VCaP (cell line): ENCODE data around the gene LSG1.
A peak's percentile ranks its signal among the peaks of the same experiment; 100 is the strongest.

ENCODE experiments used
- H3K27ac ChIP-seq: fragments of 450-650 bp; 2 replicates; pipeline ENCODE4 v1.5.1; 2017
- TF ChIP-seq, protein P1 (sequence below): fragments of 450-650 bp; conservative IDR thresholded peaks from 2 replicates; pipeline ENCODE4 v1.5.1; 2017; ENCODE audit warnings: mild to moderate bottlenecking, moderate library complexity

LSG1 gene

DNA sequence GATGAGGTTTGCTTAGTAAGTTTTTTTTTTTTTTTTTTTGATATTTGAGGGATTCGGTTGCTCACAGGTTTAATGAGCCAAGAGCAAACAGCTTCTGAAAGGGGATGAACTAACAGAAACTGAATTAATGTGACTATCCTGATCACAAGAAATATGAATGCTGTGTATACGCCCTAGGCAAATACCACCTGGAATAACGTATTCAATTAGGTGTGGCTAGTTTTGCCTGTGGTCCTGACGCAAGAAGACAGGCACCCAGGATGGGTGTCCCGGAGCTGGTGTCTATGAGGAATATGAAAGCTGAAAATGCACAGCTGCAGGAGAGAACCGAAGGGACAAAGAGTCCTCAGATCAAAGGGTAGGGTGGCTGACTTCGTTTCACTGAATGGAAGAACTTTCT lies 14.6 kb downstream of the LSG1 start:
- TF ChIP-seq, protein P1, sequence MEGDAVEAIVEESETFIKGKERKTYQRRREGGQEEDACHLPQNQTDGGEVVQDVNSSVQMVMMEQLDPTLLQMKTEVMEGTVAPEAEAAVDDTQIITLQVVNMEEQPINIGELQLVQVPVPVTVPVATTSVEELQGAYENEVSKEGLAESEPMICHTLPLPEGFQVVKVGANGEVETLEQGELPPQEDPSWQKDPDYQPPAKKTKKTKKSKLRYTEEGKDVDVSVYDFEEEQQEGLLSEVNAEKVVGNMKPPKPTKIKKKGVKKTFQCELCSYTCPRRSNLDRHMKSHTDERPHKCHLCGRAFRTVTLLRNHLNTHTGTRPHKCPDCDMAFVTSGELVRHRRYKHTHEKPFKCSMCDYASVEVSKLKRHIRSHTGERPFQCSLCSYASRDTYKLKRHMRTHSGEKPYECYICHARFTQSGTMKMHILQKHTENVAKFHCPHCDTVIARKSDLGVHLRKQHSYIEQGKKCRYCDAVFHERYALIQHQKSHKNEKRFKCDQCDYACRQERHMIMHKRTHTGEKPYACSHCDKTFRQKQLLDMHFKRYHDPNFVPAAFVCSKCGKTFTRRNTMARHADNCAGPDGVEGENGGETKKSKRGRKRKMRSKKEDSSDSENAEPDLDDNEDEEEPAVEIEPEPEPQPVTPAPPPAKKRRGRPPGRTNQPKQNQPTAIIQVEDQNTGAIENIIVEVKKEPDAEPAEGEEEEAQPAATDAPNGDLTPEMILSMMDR, result no peak
- H3K27ac ChIP-seq, result no peak overlapping the region

DNA sequence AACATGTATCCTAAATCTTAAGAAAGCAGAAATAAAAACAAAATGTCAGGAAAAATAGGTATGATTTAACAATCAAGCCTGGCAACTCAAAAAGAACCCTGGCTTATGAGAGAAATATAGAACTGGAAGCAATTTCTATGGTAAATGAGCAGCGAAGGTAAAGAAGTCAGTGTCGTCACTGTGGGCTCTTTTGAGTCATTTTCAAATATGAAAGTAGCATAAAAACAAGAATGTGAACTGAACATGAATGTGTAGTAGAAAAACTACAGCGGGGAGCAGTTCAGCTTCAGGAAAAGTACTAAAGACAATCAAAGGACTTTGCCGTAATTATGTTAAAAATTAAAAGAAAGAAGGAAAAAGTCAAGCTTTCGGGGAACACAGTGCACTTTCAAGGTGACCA lies 17.5 kb downstream of the LSG1 start:
- H3K27ac ChIP-seq, result no peak overlapping the region
- TF ChIP-seq, protein P1, result no peak

DNA sequence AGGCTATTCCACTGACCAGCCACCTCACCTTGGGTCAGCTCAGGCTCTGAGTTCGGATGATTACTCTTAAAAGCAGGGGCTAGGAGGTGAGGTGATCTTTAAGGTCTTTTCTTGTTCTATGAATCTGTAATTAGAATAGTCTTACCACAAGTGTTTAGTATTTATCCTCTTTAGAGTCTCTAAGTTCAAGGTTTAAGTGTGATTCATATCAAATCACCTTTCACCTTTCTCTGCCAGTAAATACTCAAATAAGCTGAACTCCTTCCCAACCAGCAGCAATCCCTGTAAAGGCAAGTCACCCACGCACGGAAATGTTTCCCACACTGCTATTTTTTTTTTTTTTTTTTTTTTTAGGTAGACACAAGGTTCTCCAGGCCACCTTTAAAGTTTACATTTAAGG lies 24.2 kb downstream of the LSG1 start:
- H3K27ac ChIP-seq, result no peak overlapping the region
- TF ChIP-seq, protein P1, result no peak

DNA sequence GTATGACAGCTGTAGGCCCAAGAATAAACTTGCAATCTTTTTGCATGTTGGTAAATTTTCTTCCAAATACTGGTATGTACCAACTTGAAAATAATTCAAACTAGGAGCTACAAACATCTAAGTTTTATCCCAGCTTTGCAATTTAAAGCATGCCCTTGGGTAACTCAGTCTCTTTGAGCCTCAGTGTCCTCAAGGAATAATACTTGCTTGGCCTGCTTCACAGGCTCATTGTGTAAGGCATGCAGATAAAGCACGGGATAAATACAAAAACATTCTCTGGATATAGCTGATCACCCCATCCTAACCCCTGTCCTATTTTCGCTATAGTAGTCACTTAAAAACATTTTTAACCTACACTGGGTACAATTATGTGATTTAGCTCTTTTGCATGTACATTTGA lies 29.2 kb downstream of the LSG1 start:
- H3K27ac ChIP-seq, result no peak overlapping the region
- TF ChIP-seq, protein P1, result no peak

DNA sequence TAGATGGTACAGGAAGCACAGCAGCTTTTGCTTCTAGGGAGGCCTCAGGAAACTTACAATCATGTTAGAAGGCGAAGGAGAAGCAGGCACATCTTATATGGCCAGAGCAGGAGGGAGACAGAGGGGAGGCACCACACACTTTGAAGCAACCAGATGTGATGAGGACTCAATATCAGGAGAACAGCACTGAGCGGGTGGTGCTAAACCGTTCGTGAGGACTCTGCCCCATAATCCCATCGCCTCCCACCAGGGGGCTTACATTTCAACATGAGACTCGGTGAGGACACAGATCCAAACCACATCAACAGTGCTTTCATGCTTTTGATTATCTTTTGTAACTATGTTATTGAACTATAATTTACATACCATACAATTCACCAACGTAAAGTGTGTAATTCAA lies 31.2 kb downstream of the LSG1 start:
- peak overlapping the region; percentile 39 for H3K27ac ChIP-seq
- TF ChIP-seq, protein P1, result peak; percentile 34; the same call in 1 of the 2 replicates

DNA sequence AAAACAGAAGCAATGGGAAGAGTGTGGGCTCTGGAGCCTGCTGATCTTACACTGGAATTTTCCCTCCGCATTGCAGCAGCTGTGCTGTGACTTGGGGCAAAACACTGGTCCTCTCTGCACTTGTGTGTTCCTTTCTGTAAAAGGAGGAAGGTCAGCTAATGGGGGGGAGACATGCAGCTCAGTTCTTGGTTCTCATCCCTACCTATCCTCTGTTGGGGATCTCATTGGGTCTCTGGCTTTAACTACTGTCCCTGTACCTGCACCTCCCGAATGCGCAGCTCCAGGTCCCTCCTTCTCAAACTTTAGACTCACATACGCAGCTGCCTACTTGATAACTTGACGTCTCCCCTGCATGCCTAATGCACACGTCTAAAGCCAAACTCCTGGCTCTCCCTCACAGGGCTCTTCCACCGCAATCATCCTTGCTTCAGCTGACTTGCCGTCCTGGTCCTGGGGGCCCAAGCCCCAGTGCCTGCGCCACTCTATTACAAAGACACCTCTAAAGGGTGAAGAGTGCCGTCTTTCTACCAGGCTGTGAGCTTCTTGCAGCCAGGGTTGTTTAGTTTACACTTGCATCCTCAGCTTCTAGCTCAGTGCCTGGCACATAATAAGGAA lies 32.9 kb downstream of the LSG1 start:
- TF ChIP-seq, protein P1, result no peak
- H3K27ac ChIP-seq, result peak overlapping the region; percentile 39; the same call in 1 of the 2 replicates

DNA sequence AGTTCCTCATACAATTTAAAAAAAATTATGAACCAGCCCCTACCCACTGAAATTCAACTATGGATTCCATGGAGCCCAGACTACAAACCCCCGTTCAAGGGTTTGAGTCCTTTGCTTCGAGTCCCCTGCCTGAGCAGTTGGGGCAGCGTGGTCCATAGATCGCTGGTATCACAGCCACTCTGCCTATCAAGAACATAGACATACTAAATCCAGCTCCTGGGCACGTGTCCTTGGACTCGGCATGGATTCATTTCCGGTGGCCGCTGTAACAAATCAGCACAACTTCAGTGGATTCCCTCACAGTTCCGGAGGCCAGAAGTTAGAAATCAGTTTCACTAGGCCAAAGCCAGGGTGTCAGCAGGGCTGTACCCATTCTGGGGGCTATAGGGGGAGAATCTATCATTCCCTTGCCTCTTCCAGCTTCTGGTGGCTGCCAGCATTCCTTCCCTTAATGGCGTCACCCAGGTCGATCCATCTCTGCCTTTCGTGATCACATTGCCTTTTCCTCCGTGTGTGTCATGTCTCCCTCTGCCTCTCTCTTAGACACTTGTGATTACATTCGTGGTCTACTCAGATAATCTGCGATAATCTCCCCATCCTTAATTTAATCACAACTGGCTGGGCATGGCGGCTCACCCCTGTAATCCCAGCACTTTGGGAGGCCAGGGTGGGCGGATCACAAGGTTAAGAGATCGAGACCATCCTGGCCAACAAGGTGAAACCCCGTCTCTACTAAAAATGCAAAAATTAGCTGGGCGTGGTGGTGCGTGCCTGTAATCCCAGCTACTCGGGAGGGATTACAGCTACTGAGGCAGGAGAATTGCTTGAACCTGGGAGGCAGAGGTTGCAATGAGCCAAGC lies 34.2 kb downstream of the LSG1 start:
- TF ChIP-seq, protein P1, result no peak

More for the DNA sequence above, 34.2 kb downstream of the LSG1 start:
- H3K27ac ChIP-seq, result no peak overlapping the region
